Gastroesophageal sphincter (tissue), 4 donors: ENCODE measurements around the gene PKD2L1. TPM values are rescaled to one million over a fixed set of nuclear protein-coding genes. Genes with fewer than 3 reads are reported as not detected.
"Not testable (repeated sequence)": the region's sequence is repeated elsewhere in the genome, so short reads cannot be mapped to it uniquely, and the experiment has no call there.

Experiments used
- ATAC-seq: fragments of 150-250 bp; one replicate; pipeline ENCODE4 v1.9.1; 2016; ENCODE audit warnings: mild to moderate bottlenecking, moderate library complexity
- H3K27ac ChIP-seq, 4 donors: fragments of 200-600 bp; sonication (generic) in 3 of 4; 1 replicate in 3 of 4; 2 replicates in 1 of 4; pipeline ENCODE4 v1.5.1; 2016 to 2019
- H3K27me3 ChIP-seq: fragments of 200-600 bp; sonication (generic); one replicate; pipeline ENCODE4 v1.5.1; 2019
- H3K36me3 ChIP-seq, 2 donors: fragments of 200-600 bp; sonication (generic); one replicate each; pipeline ENCODE4 v1.5.1; 2019; ENCODE audit warnings: control low read depth in 1 of 2
- H3K4me1 ChIP-seq, 3 donors: fragments of 200-600 bp; sonication (generic); 1 replicate in 2 of 3; 2 replicates in 1 of 3; pipeline ENCODE4 v1.5.1; 2016 to 2019; ENCODE audit warnings: control low read depth in 2 of 3
- H3K4me3 ChIP-seq, 2 donors: fragments of 200-600 bp; sonication (generic); one replicate each; pipeline ENCODE4 v1.5.1; 2019; ENCODE audit warnings: mild to moderate bottlenecking in 1 of 2, moderate library complexity in 1 of 2
- H3K9me3 ChIP-seq, 3 donors: fragments of 200-600 bp; sonication (generic); one replicate each; pipeline ENCODE4 v1.5.1; 2017 to 2019; ENCODE audit warnings: control low read depth in 2 of 3
- CTCF ChIP-seq, 4 experiments: fragments of 200-600 bp in 2 of 4; fragments of 450-650 bp in 2 of 4; sonication (generic) in 1 of 4; IDR thresholded peaks; one replicate each; pipeline ENCODE4 v1.5.1; 2017 to 2019; ENCODE audit warnings: antibody characterized with exemption in 4 of 4, mild to moderate bottlenecking in 2 of 4, moderate library complexity in 2 of 4
- EP300 ChIP-seq: sonication (generic); formaldehyde crosslinking; IDR thresholded peaks from one replicate; pipeline ENCODE4 v1.6.1; 2017; ENCODE audit warnings: antibody characterized with exemption, mild to moderate bottlenecking
- POLR2A ChIP-seq, 2 donors: fragments of 450-650 bp; IDR thresholded peaks; one replicate each; pipeline ENCODE4 v1.6.1; 2017; ENCODE audit warnings: antibody characterized with exemption in 2 of 2, mild to moderate bottlenecking in 2 of 2, moderate library complexity in 1 of 2
- POLR2AphosphoS5 ChIP-seq: sonication (generic); formaldehyde crosslinking; IDR thresholded peaks from one replicate; pipeline ENCODE4 v1.6.1; 2017; ENCODE audit warnings: antibody characterized with exemption
- WGBS, 2 donors: methylation state at CpG; one replicate each; pipeline ENCODE4 v1.1.5; 2018; ENCODE audit warnings: low coverage in 1 of 2; 5-methylcytosine and 5-hydroxymethylcytosine counted together
- total RNA-seq, 4 donors: library from RNA; depleted of rRNA; stranded (reverse); fragments of >200 nt; gene quantifications; one replicate each; pipeline ENCODE4 v1.1.0, GENCODE V29; 2016

Gene PKD2L1
- total RNA-seq, 4 donors from 2014 or later: not detected

- Histone ChIP-seq H3K4me3 (no peak overlapping the region), H3K4me1 (no peaks in the 10 kb centered on the region), H3K27me3 (peaks cover 72% of the 10 kb centered on the region), H3K9me3 (peaks cover 0 to 7% (median 0%) of the 10 kb centered on the region in 3 donors), H3K27ac (no peak overlapping the region), H3K36me3 (no peaks in the 10 kb centered on the region)
- 82 to 90% methylated on average over 2 of the region's 9 CpGs for WGBS, 2 donors
- TF ChIP-seq POLR2A (IDR thresholded peaks at IDR 0.05) (no peak), POLR2AphosphoS5 (no peak), CTCF (IDR thresholded peaks at IDR 0.05) (no peak), EP300 (no peak)
- ATAC-seq: no peak
Observed at GRCh38 chr10:100297242-100297641, 32.8 kb downstream of the PKD2L1 start.

GRCh38 chr10:100293066-100293465, 37.0 kb downstream of the PKD2L1 start:
- ATAC-seq: no peak
- Histone ChIP-seq H3K36me3 (no peaks in the 10 kb centered on the region), H3K27ac (no peak overlapping the region), H3K27me3 (peaks cover 43% of the 10 kb centered on the region), H3K4me1 (no peaks in the 10 kb centered on the region), H3K9me3 (no peaks in the 10 kb centered on the region), H3K4me3 (no peak overlapping the region)
- TF ChIP-seq CTCF (IDR thresholded peaks at IDR 0.05) (no peak), EP300 (no peak), POLR2AphosphoS5 (no peak), POLR2A (IDR thresholded peaks at IDR 0.05) (no peak)

GRCh38 chr10:100292300-100292699, 37.7 kb downstream of the PKD2L1 start:
- not testable (repeated sequence) for H3K4me3 ChIP-seq, H3K36me3 ChIP-seq, H3K27ac ChIP-seq, ATAC-seq, H3K9me3 ChIP-seq, H3K4me1 ChIP-seq
- peaks cover 41% of the 10 kb centered on the region for H3K27me3 ChIP-seq
- WGBS, 2 donors: 48 to 100% methylated on average over 1 to 3 of the region's 4 CpGs

- ATAC-seq: no peak
- WGBS, 2 donors: 70 to 78% methylated on average over 3 of the region's 3 CpGs
- no peak for TF ChIP-seq POLR2AphosphoS5
- TF ChIP-seq POLR2A (IDR thresholded peaks at IDR 0.05): no peak
- TF ChIP-seq CTCF (IDR thresholded peaks at IDR 0.05): no peak
- no peak for TF ChIP-seq EP300
- Histone ChIP-seq H3K4me3 (no peak overlapping the region), H3K36me3 (no peaks in the 10 kb centered on the region), H3K9me3 (no peaks in the 10 kb centered on the region), H3K27me3 (peaks cover 32% of the 10 kb centered on the region), H3K4me1 (peaks cover 0 to 7% (median 0%) of the 10 kb centered on the region in 3 donors), H3K27ac (peak overlapping the region in 1 of 4 donors; percentile 24)
Observed at GRCh38 chr10:100291356-100291755, 38.7 kb downstream of the PKD2L1 start.

- H3K9me3 ChIP-seq: no peaks in the 10 kb centered on the region
- WGBS, 2 donors: 63% methylated on average over 1 of the region's 2 CpGs; no CpG with 5 or more reads in 1 of the 2 donors
- H3K4me1 ChIP-seq: peaks cover 0 to 20% (median 8%) of the 10 kb centered on the region in 3 donors
- H3K4me3 ChIP-seq: no peak overlapping the region
- H3K27ac ChIP-seq: no peak overlapping the region
- no peak for TF ChIP-seq POLR2A (IDR thresholded peaks at IDR 0.05)
- TF ChIP-seq EP300: no peak
- TF ChIP-seq CTCF (IDR thresholded peaks at IDR 0.05): no peak
- H3K27me3 ChIP-seq: peaks cover 15% of the 10 kb centered on the region
- no peaks in the 10 kb centered on the region for H3K36me3 ChIP-seq
- ATAC-seq: no peak
Observed at GRCh38 chr10:100289641-100290040, 40.4 kb downstream of the PKD2L1 start.

- Histone ChIP-seq H3K36me3 (peaks cover 0 to 4% of the 10 kb centered on the region in 2 donors), H3K27ac (no peak overlapping the region), H3K9me3 (no peaks in the 10 kb centered on the region), H3K4me1 (peaks cover 0 to 35% (median 8%) of the 10 kb centered on the region in 3 donors), H3K27me3 (peaks cover under 1% of the 10 kb centered on the region), H3K4me3 (no peak overlapping the region)
- TF ChIP-seq EP300 (no peak), POLR2AphosphoS5 (no peak), POLR2A (IDR thresholded peaks at IDR 0.05) (no peak), CTCF (IDR thresholded peaks at IDR 0.05) (no peak)
- ATAC-seq: no peak
- WGBS, 2 donors: 73 to 90% methylated on average over 2 to 4 of the region's 5 CpGs
Observed at GRCh38 chr10:100288196-100288595, 41.8 kb downstream of the PKD2L1 start.
